Measurements from ENCODE around the gene DLG2.

The DLG2 gene

GRCh38 chr11:85569525-85569924 is 57.6 kb downstream of the DLG2 start:
- FAIRE-seq (no peak), DNase-seq (ENCODE audit: low spot score) (no peak)

GRCh38 chr11:85558411-85558810 is 68.7 kb downstream of the DLG2 start:
- no peak for DNase-seq (ENCODE audit: low spot score)

GRCh38 chr11:85551881-85552280 is 75.3 kb downstream of the DLG2 start:
- no peak for DNase-seq (ENCODE audit: low spot score)
- no peak for FAIRE-seq

More at GRCh38 chr11:85558411-85558810, 68.7 kb downstream of the DLG2 start:
- FAIRE-seq, result no peak

GRCh38 chr11:85541683-85542082 is 85.5 kb downstream of the DLG2 start:
- DNase-seq (ENCODE audit: low spot score) (no peak), FAIRE-seq (no peak)

- FAIRE-seq (no peak), DNase-seq (ENCODE audit: low spot score) (no peak)
These were observed 86.4 kb downstream of the DLG2 start for GRCh38 chr11:85540635-85541205.

GRCh38 chr11:85540181-85540580 is 87.0 kb downstream of the DLG2 start:
- DNase-seq (ENCODE audit: low spot score) (no peak), FAIRE-seq (no peak)

- FAIRE-seq (no peak), DNase-seq (ENCODE audit: low spot score) (no peak)
These were observed 87.4 kb downstream of the DLG2 start for GRCh38 chr11:85539740-85540139.

- DNase-seq (ENCODE audit: low spot score) (no peak), FAIRE-seq (no peak)
These were observed 88.0 kb downstream of the DLG2 start for GRCh38 chr11:85539029-85539689.

- DNase-seq (ENCODE audit: low spot score) (no peak), FAIRE-seq (no peak)
These were observed 90.7 kb downstream of the DLG2 start for GRCh38 chr11:85536438-85536837.

GRCh38 chr11:85534806-85535205 is 92.3 kb downstream of the DLG2 start:
- no peak for DNase-seq (ENCODE audit: low spot score)
- no peak for FAIRE-seq

- no peak for DNase-seq (ENCODE audit: low spot score)
- no peak for FAIRE-seq
These were observed 95.8 kb downstream of the DLG2 start for GRCh38 chr11:85531191-85531897.

GRCh38 chr11:85530634-85531033 is 96.5 kb downstream of the DLG2 start:
- FAIRE-seq (no peak), DNase-seq (ENCODE audit: low spot score) (no peak)

GRCh38 chr11:85526564-85526963 is 100.6 kb downstream of the DLG2 start:
- no peak for DNase-seq (ENCODE audit: low spot score)
- no peak for FAIRE-seq

- no peak for FAIRE-seq
- no peak for DNase-seq (ENCODE audit: low spot score)
These were observed 101.5 kb downstream of the DLG2 start for GRCh38 chr11:85525686-85526085.

- FAIRE-seq (no peak), DNase-seq (ENCODE audit: low spot score) (no peak)
These were observed 109.9 kb downstream of the DLG2 start for GRCh38 chr11:85517272-85517671.

- DNase-seq (ENCODE audit: low spot score), result no peak
- FAIRE-seq, result no peak
These were observed 131.2 kb downstream of the DLG2 start for GRCh38 chr11:85495918-85496317.

- no peak for FAIRE-seq
- no peak for DNase-seq (ENCODE audit: low spot score)
These were observed 132.7 kb downstream of the DLG2 start for GRCh38 chr11:85494396-85494795.

- FAIRE-seq, result no peak
- DNase-seq (ENCODE audit: low spot score), result no peak
These were observed 141.2 kb downstream of the DLG2 start for GRCh38 chr11:85485902-85486301.

- no peak for DNase-seq (ENCODE audit: low spot score)
- no peak for FAIRE-seq
These were observed 143.3 kb downstream of the DLG2 start for GRCh38 chr11:85483861-85484260.

GRCh38 chr11:85481862-85482261 is 145.3 kb downstream of the DLG2 start:
- FAIRE-seq (no peak), DNase-seq (ENCODE audit: low spot score) (no peak)

GRCh38 chr11:85475660-85476517 is 151.3 kb downstream of the DLG2 start:
- FAIRE-seq, result no peak

GRCh38 chr11:85472953-85473352 is 154.2 kb downstream of the DLG2 start:
- FAIRE-seq, result no peak
- no peak for DNase-seq (ENCODE audit: low spot score)

More at GRCh38 chr11:85475660-85476517, 151.3 kb downstream of the DLG2 start:
- DNase-seq (ENCODE audit: low spot score), result no peak
